ENCODE results near the gene RPRD1B. TPM values are rescaled to one million over a fixed set of nuclear protein-coding genes. Genes with fewer than 3 reads are reported as not detected.

Gene RPRD1B
- total and polyA plus RNA-seq, 4 donors: 5.8 to 34.3 (median 29.4) TPM

- peaks cover 22 to 54% (median 44%) of the 10 kb centered on the region in 4 donors for H3K36me3 ChIP-seq (ENCODE audit: control insufficient read depth in 4 of 4, insufficient read depth in 3 of 4, low read depth in 1 of 4, low read length in 3 of 4)
- no peak overlapping the region for H3K9ac ChIP-seq (ENCODE audit: low read depth in 1 of 2, low read length in 2 of 2)
- H3K4me3 ChIP-seq (ENCODE audit: low read depth in 1 of 3, low read length in 3 of 3): no peak overlapping the region
- no peak for TF ChIP-seq FOXA2 (IDR thresholded peaks at IDR 0.05)
- peak overlapping the region in 1 of 2 donors; percentile 28 for H3K27ac ChIP-seq (ENCODE audit: low read depth in 1 of 2, low read length in 2 of 2)
- DNase-seq (ENCODE audit: low spot score): no peak
- H3K4me1 ChIP-seq (ENCODE audit: control insufficient read depth in 4 of 4, insufficient read depth in 4 of 4, low read length in 3 of 4): peaks cover 9 to 41% (median 28%) of the 10 kb centered on the region in 4 donors
- no peaks in the 10 kb centered on the region for H3K27me3 ChIP-seq (ENCODE audit: control insufficient read depth in 4 of 4, insufficient read depth in 4 of 4, low read length in 3 of 4)
- H3K9me3 ChIP-seq (ENCODE audit: control insufficient read depth in 4 of 4, low read length in 3 of 4): no peaks in the 10 kb centered on the region
- 85% methylated on average over 23 of the region's 23 CpGs for WGBS
These were observed 107.8 kb downstream of the RPRD1B start for GRCh38 chr20:38141204-38141888.

Small RNAs within 50 kb of the gene (small RNA-seq; reads per million reads assigned to genes)
- not detected for gene RN7SL237P

Other genes starting within 250 kb of the RPRD1B start
- gene VSTM2L, start 130.6 kb upstream of the RPRD1B start, total RNA-seq: under 1 TPM; 0.50 to 0.79 TPM
- gene VSTM2L, start 130.6 kb upstream of the RPRD1B start, polyA plus RNA-seq: under 1 TPM; 0.31 to 0.62 TPM
- 10 to 100 TPM; 15.4 to 20.4 TPM for gene TTI1, start 290 bp upstream of the RPRD1B start, total RNA-seq
- gene TTI1, start 290 bp upstream of the RPRD1B start, polyA plus RNA-seq: 1 to 10 TPM; 4.6 to 7.3 TPM
- 100 to 1,000 TPM; 120 to 260 TPM for gene TGM2, start 131.5 kb downstream of the RPRD1B start, total RNA-seq
- 100 to 1,000 TPM; 106 to 375 TPM for gene TGM2, start 131.5 kb downstream of the RPRD1B start, polyA plus RNA-seq
- gene KIAA1755, start 227.0 kb downstream of the RPRD1B start, total RNA-seq: 1 to 10 TPM in 1 of 2 donors, under 1 TPM in 1; 0.09 to 1.4 TPM
- gene KIAA1755, start 227.0 kb downstream of the RPRD1B start, polyA plus RNA-seq: 1 to 10 TPM in 1 of 2 donors, under 1 TPM in 1; 0.29 to 1.3 TPM